NCI-H146 treated with DMSO at 0.1 percent for 48 hours (cell line): ENCODE measurements around the gene NME7.
"Not testable (repeated sequence)": the region's sequence is repeated elsewhere in the genome, so short reads cannot be mapped to it uniquely, and the experiment has no call there.

Experiments used
- DNase-seq: peaks from one replicate; lab custom pipeline; 2025; ENCODE audit not compliant: unreplicated experiment; lab: John Stamatoyannopoulos, UW

The NME7 gene

DNA sequence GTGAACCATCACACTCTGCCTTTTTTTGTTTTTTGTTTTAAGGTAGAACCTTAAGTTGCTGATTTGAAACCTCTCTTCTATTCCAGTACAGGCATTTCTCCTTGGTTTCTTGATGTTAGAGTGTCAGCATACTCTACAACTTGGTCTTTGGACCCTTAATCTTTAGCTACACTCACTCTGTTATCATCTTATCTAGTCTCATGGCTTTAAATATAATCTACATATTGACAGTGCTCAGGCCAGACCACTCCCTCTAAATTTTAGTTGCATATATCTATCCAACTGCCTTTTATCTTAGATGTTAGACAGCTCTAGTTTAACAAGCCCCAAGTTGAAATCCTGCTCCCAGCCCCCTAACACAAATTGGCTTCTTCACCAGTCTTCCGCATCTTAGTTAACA is 22.1 kb downstream of the NME7 start:
- no peak for DNase-seq

DNA sequence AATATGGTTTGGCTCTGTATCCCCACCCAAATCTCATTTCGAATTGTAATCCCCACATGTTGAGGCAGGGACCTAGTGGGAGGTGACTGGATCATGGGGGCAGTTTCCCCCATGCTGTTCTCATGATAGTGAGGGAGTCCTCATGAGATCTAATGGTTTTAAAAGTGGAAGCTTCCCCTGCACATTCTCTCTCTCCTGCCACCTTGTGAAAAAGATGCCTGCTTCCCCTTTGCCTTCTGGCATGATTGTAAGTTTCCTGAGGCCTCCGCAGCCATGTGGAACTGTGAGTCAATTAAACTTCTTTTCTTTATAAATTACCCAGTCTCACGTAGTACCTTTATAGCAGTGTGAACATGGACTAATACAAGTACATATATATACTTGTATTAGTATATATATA is 25.5 kb downstream of the NME7 start:
- DNase-seq: not testable (repeated sequence)

DNA sequence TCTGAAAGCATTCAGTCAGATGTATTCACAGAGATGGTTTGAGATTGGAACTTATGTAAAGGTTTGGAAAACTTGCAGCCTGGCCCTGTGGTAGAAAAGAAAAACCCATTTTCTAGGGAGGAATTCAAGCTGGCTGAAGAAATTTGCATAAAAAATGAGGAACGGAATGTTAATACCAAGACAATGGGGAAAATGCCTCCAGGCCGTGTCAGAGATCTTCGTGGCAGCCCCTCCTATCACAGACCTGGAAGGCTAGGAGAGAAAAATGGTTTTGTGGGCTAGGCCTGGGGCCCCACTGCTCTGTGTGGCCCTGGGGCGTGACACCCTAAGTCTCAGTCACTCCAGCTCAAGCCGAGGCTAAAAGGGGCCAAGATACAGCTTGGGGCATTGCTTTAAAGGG is 26.7 kb downstream of the NME7 start:
- DNase-seq: no peak

DNA sequence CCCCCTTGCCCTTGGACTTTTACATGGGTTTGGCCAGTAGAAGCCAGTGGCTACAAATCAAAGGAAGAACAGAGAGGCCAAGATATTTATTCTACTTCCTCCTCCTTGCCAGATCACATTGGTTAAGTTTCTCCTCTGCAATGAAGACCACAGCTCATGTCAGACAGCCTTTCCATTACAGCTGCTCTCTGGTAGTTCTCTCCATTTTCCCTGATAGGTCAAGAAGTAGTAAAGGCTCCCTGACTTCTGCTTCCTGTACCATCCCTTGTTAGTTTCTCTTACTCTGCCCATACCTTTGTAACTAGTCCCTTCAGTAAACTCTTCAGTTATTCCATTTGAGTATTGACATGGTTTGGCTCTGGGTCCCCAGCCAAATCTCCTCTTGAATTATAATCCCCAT is 27.8 kb downstream of the NME7 start:
- DNase-seq: no peak

DNA sequence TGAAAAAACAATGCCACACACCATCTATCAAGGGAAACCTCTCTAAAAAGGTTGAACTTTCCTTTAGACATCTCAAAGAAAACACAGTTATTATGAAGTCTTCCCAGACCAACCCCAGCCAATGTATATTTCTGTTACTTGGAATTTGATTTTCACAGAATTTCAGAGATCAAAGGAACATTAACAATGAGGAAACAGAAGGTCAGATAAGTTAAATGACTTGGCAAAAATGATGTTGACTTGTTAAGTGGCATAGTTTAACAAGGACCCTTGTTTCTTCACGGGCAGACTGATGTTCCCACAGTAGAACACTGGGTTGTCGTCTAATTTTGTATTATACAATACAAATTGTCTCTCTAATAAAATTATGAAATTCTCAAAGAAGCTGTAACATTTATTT is 29.0 kb downstream of the NME7 start:
- no peak for DNase-seq

DNA sequence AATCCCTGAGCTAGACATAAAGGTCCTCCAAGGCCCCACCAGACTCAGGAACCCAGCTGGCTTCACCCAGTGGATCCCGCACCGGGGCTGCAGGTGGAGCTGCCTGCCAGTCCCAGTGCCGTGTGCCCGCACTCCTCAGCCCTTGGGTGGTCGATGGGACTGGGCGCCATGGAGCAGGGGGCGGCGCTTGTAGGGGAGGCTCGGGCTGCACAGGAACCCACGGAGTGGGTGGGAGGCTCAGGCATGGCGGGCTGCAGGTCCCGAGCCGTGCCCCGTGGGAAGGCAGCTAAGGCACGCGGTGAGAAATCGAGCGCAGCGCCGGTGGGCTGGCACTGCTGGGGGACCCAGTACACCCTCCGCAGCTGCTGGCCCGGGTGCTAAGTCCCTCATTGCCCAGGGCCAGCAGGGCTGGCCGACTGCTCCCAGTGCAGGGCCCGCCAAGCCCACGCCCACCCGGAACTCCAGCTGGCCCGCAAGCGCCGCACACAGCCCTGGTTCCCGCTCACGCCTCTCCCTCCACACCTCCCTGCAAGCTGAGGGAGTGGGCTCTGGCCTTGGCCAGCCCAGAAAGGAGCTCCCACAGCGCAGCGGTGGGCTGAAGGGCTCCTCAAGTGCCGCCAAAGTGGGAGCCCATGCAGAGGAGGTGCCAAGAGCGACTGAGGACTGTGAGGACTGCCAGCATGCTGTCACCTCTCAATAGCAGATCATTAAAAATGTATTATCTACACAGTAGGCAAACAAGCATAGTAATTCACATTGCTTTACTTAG is 30.5 kb downstream of the NME7 start:
- DNase-seq: peak; percentile 8

DNA sequence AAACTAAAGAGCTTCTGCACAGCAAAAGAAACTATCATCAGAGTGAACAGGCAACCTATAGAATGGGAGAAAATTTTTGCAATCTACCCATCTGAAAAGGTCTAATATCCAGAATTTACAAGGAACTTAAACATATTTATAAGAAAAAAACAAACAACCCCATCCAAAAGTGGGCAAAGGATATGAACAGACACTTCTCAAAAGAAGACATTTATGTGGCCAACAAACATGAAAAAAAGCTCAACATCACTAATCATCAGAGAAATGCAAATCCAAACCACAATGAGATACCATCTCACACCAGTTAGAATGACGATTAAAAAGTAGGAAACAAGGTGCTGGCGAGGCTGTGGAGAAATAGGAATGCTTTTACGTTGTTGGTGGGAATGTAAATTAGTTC is 32.9 kb downstream of the NME7 start:
- not testable (repeated sequence) for DNase-seq

DNA sequence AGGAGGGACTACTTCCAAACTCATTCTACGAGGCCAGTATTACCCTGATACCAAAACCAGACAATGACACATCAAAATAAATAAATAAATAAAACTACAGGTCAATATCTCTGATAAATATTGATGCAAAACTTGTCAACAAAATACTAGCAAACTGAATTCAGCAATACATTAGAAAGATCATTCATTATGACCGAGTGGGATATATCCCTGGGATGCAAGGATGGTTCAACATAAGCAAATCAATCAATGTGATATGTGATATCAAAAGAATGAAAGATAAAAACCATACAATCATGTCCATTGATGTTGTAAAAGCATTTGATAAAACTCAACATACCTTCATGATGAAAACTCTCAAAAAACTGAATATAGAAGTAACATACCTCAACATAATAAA is 36.7 kb downstream of the NME7 start:
- no peak for DNase-seq

DNA sequence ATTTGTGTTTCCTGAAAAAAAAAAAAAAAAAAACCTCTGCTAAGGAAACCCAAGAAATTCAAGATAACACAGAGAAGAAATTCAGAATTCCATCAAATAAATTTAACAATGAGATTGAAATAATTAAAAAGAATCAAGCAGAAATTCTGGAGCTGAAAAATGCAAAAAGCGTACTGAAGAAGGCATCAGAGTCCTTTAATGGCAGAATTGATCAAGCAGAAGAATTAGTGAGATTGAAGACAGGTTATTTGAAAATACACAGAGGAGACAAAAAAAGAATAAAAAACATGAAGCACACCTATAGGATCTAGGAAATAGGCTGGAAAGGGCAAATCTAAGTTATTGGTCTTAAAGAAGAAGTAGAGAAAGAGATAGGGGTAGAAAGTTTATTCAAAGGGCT is 38.2 kb downstream of the NME7 start:
- DNase-seq: no peak

DNA sequence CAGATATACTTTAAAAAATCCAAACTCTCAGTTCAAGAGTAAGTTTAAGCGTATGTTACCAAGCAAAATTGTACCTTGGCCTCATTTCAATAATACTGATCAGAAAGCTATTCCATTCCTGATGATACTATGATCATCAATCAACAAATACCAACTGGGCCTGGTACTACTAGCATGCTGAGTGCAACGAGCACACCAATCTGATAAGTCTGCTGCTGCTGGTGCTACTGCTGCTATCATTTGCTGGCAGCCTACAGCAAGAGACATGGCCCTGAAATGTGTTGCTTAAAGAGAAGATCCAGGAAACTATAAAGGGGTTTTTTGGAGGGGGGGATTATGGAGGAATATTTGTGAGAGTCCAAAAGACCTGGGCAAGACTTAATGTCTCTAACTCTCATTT is 39.7 kb downstream of the NME7 start:
- no peak for DNase-seq

DNA sequence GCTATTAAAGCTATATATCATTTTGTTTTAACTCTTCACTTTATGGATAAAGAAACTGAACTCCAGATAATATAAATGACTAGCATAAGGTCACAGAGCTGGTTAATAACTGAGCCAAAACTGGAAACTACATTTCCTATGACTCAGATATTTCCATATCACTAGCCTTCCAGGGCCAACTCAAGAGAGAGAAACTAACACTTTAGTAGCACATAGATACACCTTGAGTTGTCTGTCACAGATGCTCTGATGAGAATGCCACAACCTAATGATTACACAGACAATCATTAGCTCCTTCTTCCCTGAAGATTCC is 40.7 kb downstream of the NME7 start:
- DNase-seq: no peak

DNA sequence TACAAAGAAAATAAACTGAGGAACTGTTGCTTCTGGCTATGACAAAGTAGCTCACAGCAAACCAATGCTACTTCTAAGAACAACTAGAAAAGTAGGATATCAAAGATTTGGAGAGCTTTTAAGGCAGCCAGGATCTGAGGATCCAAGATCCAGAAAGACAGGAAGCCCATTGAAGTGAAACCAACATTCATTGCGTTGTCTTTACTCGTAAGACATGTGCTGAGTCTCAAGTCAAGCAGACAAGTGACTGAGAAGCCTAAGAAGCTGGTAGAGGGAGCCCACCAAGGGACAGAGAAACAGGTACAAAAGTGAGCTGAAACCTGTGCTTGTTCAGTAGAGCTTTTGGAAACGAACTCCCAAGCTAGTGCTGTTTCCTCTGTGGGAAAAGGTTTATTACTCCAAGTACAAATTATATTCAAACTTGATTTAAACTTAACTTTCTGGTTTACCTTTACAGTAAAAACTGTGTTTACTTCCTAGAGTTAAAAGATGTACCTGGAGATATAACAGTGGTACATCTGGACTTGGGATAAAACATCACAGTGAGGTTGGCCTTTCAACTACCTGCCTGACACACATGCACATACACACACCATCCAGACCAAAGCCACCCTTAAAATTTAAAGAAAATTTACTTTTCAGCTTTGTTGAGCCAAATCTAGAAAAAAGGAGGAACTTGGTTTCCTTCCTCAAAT is 41.2 kb downstream of the NME7 start:
- no peak for DNase-seq

DNA sequence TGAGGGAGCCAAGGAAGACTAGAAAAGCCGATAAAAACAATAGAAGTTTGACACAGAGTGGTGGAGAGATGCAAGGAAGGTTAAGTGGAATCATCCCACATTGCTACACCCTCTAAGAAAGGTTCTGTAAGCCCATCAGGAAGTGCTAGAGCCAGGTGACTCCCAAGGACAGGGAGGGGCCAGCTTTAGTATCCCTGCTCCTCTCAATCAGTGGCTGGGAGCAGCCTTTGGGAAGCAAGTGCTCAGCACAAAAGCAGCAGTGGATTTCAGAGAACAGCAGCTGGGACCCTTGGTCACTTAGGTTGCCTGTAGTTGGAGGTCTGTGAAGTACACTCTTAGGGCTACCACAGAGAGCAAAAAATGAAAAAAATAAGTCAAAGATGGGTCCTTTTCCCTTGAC is 42.5 kb downstream of the NME7 start:
- no peak for DNase-seq

DNA sequence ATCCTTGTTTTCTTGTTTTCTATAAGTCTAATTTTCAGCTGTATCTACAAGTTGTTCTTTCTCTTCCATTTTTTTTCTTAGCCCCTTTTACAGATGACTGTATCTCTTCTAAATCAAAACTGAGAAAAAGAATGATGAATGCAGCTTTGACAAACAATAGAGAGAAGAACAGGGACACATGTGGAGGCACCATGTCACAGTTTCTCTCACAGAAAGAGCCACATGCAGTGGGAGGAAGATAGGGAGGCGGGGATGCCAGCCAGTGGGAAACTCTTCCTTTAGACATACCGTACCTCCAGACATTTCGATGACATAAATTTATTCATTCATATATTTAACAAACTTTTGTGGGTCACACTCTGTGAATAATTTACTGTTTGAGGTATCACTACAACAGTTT is 45.5 kb downstream of the NME7 start:
- DNase-seq: no peak

DNA sequence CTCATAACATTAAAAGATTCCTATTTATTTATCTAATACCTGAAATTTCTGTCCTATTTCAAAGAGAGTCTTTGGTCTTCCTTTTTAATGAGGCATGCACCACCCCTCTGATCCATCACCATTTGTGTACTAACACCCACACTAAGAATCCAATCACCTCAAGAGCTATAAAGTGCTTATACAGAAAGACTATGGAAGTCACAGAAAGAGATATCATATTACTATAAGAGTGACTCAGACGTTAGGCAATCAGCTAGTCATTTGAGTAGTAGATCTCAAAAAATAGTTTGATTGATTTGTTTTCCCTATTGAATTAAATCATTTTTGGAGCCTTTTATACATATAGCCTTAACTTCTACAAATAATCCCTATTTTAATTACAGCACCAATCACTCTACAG is 46.1 kb downstream of the NME7 start:
- DNase-seq: no peak

DNA sequence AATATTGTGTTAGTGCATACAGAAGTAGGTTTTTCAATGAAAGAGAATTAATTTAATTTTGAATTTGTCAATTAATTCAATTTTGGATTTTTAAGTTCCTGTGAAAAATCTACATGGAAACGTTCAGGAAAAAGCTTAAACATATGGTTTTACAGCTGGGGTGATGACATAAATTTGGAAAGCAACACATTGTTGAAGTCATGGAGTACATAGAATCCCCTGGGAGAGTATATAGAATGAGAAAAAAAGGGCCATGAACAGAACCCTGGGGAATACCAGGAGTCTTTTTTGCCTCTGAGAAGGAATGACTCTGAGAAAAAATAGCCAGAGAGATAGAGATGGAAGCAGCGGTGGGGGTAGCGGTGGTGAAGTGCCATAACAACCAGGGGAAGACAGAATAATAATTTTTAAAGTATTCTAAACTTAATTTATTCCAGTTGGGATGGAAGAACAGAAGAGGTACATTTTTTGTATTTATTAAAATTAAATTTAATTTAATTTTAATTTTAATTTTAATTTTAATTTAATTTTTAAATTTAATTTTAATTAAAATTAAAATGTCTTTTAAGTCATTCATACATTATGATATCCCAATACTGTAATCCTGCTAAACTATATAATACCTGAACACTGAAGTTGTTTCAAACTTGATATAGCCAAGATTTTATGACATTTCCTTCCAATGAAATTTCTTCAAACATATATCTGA is 48.9 kb downstream of the NME7 start:
- DNase-seq: no peak

DNA sequence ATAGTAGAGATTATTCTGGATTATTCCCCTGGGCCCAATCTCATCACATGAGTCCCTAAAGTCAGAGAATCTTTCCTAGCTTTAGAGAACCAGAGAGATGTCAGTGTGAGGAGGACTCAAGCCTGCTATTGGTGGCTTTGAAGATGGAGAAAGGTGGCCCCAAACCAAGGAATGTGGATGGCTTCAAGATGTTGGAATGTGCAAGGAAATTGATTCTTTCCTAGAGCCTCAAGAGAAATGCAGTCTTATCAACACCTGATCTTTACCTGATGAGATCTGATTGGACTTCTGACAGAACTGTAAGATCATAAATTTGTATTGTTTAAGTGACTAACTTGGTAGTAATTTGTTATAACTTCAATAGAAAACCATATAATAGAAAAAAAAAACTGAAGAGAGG is 51.0 kb downstream of the NME7 start:
- DNase-seq: no peak

DNA sequence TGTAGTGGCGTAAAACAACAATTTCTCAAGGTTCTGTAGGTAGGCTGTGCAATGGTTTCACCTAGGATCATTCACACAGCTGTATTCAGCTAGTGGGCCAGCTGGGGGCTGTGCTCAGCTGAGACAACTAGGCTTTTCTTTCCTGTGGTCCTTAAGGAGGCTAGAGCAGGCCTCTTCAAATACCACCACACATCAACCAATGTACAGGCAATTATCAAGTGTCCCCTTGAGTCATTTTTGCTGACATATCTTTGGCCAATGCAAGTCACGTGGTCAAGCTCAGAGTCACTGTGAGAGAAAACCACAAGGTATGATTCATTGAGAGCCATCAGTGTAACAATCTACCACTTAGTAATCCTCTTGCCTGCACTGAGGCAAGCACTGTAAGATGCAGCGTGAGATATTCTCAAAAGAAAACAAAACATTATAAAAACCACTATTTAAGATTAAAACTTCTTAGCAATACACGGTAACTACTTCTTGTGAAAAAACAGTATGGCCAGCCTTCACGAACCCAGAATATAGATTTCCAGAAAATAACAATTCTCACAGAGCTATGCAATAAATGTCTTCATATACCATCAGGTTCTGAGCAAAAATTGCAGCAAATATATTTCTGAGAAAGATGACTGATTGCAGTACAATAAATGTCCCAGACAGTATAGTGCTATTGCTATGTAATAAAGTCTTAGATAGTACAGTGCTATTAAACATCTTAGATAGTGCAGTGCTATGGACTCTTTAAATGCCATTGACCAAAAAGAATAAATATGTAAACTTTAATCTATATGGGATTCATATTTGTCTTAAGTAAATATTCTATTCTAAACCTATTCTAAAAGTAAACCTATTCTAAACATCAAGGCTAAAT is 55.3 kb downstream of the NME7 start:
- DNase-seq: no peak

DNA sequence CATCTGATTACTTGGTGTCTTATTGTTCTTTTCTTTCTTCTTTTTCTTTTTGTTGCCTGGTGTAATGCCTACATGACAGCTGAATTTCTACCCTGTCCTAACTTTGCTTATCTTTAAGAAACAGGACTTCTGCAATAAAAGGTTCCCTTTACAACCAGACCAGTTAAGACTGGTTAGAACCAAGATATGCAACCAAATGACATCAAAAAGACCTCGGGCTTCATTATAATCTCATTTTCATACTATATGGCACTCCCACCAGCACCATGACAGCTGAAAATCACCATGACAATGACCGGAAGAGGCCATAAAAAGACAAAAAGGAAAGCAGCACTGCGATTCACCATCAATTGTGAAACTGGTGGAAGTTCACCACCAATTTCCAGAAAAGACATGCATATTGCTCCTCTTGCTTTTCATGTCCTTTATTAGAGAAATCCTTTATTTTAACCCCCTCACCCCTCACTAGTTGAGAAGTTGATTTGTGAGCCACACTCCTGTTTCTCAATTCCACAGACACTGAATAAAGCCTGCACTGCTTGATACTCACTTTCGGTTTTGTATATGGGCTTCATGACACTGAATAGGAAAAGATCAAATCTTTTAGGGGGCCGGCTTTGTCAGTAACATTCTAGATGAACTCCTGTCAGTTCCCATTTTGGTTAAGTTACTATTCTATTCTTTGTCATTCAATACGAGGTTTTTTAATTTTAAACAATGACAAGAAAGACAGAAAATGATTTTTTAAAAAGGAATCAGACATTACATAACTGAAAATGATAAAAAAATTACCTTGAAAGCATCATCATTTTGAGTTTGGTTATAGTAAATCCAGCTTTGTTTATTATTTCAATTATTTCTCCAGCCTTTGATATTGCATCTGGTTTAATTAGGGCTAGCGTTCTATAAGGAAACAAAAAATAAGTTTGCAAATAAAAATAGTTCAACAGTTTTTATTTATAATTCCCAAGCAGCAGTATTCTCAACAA is 58.1 kb downstream of the NME7 start:
- no peak for DNase-seq

DNA sequence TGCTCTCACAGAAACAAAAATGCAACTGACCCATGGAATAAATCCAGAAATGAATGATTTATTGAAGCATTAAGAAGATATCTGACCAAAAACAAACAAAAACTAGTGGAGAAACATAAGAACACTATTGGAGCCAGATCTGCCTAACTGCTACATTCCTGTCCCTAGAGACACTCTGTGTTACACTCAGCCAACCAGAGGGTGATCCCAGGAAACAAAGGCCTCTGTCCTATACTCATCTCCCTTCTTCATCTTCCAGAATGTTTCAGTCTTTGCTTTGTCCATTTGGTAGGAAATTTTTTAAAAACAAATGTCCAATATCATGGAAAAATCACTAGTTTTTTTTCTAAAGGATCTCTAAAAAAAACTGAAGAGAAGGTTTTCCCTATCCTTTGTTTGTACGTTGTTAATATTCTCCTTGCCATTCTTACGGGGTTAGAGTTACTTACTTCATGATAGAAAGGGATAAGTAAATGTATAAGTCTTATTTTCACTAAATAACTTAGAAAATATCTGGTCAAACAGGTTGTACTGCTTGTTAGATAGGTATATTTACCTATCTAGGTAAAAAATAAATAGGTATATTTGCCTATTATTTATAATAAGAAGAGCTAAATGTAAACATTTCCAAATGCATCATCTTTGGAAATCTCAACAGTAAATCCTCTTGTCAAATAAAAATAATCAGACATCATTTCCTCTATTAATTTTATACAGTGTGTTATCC is 59.1 kb downstream of the NME7 start:
- no peak for DNase-seq
